Testis (tissue), 2 donors: ENCODE results near the gene SVIL.

Experiments used
- POLR2A ChIP-seq: fragments of 450-650 bp; IDR thresholded peaks from one replicate; pipeline ENCODE4 v1.6.1; 2017; ENCODE audit warnings: antibody characterized with exemption, mild to moderate bottlenecking, moderate library complexity
- TF ChIP-seq, protein P1 (sequence below), 3 experiments: fragments of 450-650 bp in 2 of 3; fragments of 200-600 bp in 1 of 3; sonication (generic) in 1 of 3; IDR thresholded peaks; one replicate each; pipeline ENCODE4 v1.5.1; 2016 to 2019; ENCODE audit warnings: antibody characterized with exemption in 3 of 3, mild to moderate bottlenecking in 2 of 3, moderate library complexity in 1 of 3

DNA sequence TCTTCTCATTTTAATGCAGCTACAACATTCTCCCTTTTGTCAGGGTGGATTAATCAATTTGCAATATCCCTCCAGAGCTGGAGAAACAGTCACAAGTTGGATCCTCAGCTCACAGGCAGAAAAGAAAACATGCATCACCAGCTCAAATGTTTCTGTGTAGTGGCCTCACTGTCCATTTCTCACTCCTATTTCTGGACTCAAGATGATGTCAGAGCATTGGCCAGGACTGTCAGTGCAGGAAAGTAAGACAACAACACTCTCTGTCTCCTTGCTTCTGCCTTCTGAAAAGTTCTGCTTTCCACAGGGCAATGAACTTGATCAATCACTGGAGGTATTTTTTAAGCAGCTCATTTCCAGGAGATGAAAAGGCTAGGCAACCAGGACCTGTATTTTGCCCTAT, 8.2 kb upstream of the SVIL start:
- TF ChIP-seq, protein P1, sequence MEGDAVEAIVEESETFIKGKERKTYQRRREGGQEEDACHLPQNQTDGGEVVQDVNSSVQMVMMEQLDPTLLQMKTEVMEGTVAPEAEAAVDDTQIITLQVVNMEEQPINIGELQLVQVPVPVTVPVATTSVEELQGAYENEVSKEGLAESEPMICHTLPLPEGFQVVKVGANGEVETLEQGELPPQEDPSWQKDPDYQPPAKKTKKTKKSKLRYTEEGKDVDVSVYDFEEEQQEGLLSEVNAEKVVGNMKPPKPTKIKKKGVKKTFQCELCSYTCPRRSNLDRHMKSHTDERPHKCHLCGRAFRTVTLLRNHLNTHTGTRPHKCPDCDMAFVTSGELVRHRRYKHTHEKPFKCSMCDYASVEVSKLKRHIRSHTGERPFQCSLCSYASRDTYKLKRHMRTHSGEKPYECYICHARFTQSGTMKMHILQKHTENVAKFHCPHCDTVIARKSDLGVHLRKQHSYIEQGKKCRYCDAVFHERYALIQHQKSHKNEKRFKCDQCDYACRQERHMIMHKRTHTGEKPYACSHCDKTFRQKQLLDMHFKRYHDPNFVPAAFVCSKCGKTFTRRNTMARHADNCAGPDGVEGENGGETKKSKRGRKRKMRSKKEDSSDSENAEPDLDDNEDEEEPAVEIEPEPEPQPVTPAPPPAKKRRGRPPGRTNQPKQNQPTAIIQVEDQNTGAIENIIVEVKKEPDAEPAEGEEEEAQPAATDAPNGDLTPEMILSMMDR (IDR thresholded peaks at IDR 0.05) = no peak
- no peak for TF ChIP-seq POLR2A
